HG03039 (cell line): ENCODE data around the gene ZNF765.
"Not testable (repeated sequence)": the region's sequence is repeated elsewhere in the genome, so short reads cannot be mapped to it uniquely, and the experiment has no call there.

Experiments used
- ATAC-seq: cut with Tn5 transposase; IDR thresholded peaks from one replicate; pipeline ENCODE4 v1.9.1; 2021; ENCODE audit warnings: mild to moderate bottlenecking, moderate library complexity; ENCODE audit not compliant: unreplicated experiment

ZNF765 gene

DNA sequence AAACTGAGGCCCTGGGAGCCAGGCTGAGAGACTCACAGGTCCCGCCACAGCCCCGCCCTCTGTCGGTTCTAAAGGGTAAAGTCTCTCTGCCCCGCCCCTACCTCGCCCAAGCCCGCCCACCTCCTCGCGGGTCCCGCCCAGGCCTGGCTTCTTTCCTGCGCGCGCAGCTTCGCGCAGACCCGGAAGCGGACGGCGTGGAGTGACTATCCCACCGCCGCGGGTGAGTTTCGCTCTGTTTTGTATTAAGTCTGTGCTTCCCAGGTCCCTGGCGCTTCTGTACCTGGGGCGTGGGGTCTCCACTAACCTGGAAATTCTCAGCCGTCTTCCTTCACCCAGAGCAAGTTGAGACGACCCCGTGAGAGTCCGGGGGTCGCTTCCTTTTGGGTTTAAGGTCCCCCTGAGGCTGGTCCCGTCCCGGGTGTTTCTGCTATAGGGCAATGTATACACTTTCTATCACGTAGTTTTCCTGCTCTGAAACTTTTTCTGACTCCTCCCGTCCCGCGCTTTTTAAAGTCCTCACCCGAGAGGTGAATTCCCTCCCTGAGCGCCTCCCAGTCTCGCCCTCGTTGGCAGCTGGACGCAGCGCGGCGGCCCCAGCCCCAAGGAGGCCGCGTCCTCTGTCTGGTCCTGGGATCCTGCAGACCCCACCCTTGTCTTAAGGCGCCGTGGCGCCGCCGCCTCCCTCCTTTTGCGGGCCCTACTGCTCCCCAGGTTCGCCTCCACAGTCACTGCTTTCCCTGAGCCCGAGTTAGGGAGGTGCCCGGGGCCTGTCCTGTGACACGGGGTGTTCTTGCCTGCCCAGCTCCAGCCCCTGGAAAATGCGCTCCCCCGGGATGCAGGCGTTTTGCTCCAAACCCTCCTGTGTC lies at the start of gene ZNF765:
Gene ZNF765, plus strand, starts transcription at position 176 of the 866 bp plus-strand sequence. CDS start 2,867 bp downstream, outside the sequence.
- peak; percentile 80 for ATAC-seq

DNA sequence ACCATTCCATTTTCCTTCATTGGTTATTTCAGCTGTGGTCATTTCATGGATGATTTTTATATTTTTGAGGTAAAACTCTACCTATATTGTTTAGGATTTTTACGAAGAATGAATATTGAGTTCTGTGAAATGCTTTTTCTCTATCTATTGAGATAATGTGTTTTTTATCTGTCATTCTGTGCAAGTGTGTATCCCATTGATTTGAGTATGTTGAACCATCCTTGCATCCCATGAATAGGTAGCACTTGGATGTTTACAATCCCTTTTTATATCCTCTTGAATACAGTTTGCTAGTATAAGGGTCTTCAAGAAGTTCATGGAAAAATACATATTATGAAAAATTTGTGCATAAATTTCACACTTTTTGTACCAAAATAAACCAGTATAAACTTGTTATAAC lies 39.2 kb upstream of the ZNF765 start:
- ATAC-seq: no peak

DNA sequence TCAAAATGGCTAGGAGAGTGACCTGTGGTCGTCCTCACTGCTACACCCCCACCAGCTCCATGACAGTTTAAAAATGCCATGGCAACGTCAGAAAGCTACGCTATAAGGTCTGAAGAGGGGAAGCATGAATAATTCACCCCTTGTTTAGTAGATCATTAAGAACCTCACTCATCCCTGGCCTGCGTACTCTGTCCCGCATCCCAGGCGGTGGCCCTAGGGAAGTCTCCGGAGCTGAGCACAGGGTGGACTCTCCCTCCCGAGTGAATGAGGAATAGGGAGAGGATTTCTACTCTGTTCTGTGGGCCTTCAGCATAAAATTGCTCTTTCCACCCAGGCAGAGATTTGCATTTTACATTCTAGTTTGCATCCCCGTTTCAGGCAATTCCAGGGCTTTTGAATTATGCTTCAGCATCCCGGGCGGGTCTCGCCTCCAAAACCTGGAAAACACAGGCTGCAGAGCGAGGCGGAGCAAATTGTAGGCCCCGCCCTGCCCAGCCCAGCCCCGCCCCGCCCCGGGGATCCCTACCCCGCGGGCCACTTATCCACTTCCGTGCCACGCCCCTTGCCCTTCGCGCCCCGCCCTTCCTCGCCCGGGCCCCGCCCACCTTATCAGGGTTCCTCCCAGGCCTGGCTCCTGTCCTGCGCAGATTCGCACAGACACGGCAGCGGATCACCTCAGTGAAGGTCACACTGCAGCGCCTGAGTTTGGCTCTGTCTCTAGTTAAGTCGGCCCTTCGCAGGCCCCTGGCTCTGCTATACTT lies 36.9 kb upstream of the ZNF765 start:
- ATAC-seq: no peak

DNA sequence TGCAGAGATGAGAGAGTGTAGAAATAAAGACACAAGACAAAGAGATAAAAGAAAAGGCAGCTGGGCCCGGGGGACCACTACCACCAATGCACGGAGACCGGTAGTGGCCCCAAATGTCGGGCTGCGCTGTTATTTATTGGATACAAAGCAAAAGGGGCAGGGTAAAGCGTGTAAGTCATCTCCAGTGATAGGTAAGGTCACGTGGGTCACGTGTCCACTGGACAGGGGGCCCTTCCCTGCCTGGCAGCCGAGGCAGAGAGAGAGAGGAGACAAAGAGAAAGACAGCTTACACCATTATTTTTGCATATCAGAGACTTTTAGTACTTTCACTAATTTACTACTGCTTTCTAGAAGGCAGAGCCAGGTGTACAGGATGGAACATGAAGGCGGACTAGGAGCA lies 34.9 kb upstream of the ZNF765 start:
- ATAC-seq: not testable (repeated sequence)

DNA sequence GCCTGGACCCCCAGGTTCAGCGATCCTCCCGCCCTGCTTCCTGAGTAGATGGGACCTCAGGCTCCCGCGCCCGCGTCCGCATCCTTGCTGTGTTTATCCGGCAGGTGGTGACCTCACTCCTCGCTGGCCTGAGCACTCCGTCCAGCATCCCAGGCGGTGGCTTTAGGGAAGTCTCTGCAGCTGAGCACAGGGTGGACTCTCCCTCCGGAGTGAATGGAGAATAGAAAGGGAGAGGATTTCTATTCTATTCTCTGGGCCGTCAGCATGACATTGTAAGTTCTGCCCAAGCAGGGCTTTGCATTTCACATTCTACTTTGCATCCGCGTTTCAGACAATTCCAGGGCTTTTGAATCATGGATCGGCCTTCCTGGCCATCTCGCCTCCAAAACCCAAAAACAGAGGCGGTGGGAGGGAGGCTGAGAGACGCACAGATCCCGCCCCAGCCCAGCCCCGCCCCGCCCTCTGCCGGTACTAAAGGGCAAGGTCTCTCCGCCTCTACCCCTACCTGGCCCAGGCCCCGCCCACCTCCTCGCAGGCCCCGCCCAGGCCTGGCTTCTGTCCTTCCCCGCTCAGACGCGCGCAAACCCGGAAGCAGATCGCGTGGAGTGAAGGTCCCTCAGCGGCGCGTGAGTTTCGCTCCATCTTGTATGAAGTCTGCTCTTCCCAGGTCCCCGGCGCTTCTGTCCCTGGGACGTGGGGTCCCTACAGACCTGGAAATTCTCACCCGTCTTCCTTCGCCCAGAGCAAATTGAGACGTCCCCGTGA lies 29.6 kb upstream of the ZNF765 start, which contains the start of gene ZNF525:
Gene ZNF525, plus strand, starts transcription at position 572 of the 765 bp plus-strand sequence. CDS start 6,577 bp downstream, outside the sequence.
- ATAC-seq: peak; percentile 90

DNA sequence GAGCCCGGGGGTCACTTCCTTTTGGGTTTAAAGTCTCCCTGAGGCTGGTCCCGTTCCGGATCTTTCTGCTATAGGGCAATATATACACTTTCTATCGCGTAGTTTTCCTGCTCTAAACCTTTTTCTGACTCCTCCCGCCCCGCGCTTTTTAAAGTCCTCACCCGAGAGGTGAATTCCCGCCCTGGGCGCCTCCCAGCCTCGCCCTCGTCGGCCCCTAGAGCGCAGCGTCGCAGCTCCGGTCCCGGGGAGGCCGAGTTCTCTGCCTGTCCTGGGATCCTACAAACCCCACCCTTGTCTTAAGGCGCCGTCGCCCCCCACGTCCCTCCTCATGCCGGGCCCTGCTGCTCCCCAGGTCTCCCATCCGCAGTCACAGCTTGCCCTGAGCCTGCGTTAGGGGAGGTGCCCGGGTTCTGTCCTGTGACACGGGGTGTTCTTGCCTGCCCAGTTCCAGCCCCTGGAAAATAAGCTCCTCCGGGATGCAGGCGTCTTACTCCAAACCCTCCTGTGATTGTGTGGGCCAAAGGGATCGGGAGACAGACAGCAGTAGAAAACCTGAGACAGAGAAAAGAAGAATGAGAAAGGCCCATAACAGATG lies 29.0 kb upstream of the ZNF765 start:
- peak; percentile 21 for ATAC-seq

DNA sequence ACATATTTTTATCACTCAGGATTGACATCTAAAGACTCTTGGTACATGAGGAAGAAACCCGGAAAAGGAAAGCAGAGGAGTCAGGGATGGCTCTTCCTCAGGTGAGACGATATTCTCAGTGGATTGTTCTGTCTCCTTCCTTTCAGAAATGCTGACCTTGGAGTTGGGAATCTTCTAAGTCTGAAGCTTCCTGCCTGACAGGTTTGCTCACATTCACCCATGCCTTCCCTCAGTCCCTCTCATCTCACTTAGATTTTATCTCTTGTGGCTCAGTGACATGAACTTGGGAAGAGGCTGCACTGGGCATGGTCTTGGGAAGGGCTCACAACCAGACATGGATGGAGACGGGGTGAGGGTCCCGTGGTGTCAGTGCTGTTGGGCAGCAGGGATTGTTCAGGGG lies 22.8 kb upstream of the ZNF765 start:
- no peak for ATAC-seq

DNA sequence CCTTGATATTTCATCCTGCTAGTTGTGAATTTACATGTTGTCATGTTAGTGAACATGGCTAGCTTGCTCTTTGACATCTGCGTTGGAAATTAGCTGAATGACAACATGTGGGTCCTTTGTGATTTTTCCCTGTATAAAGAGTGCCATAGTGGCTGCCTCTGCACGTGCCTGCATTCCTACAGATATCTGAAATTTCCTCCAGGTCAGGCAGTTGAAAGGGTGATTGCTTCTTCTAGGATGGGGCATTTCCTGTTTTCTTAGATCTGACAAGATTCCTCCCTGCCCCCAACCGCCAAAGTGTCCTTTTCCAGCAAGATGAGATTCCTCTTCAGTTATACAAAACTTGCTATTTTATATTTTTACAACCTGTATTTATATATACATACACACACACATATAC lies 20.7 kb upstream of the ZNF765 start:
- ATAC-seq: no peak

DNA sequence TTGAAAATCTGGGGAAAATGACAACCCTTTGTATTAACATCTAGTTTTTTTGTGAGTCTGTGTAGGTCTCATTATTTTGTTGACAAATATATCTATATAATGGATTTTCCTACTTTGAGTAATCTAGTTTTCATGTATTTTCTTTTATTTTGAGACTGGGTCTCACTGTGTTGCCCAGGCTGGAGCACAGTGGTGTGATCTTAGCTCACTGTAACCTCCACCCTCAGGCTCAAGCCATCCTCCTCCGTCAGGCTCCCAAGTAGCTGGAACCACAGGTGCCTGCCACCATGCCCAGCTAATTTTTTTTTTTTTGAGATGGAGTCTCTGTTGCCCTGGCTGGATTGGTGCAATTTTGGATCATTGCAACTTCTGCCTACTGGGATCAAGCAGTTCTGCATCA lies 20.2 kb upstream of the ZNF765 start:
- no peak for ATAC-seq

DNA sequence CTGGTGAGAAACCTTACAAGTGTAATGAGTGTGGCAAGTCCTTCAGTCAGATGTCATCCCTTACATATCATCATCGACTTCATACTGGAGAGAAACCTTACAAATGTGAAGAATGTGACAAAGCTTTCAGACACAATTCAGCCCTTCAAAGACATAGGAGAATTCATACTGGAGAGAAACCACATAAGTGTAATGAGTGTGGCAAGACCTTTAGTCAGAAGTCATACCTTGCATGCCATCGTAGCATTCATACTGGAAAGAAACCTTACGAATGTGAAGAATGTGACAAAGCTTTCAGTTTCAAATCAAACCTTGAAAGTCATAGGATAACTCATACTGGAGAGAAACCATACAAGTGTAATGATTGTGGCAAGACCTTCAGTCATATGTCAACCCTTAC lies 13.6 kb upstream of the ZNF765 start:
- ATAC-seq: no peak

DNA sequence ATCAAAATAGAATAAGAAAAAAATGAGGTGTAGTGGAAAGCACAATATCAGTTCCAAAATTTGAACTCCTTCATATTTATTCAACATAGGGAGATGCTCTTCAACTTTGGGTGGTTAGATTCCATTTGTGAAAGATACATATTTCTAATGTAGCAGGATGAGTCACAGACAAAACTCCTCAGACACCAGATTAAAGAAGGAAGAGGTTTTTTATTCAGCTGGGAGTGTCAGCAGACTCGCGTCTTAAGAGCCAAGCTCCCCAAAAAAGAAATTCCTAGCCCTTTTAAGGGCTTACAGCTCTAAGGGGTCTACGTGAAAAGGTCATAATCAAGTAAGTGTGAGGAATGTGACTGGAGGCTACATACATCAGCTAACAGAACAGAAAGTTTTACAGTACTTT lies 6.8 kb upstream of the ZNF765 start:
- no peak for ATAC-seq

DNA sequence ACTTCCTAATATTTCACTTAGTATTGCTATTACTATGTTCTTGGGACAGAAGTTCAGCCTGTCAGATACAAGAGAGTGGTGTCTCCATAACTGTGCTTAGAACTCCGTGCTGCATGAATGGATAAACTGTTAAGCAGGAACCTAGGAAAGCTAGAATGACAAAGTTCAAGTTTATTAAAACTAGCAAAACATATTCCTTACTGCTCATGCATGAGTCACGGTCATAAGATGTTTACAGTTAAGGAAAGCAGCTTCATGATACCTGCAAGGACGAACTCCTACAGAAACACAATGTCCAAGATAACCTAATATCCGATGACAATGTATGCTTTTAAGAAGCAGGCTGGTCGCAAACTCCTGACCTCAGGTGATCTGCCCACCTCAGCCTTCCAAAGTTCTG lies 6.0 kb upstream of the ZNF765 start:
- no peak for ATAC-seq

DNA sequence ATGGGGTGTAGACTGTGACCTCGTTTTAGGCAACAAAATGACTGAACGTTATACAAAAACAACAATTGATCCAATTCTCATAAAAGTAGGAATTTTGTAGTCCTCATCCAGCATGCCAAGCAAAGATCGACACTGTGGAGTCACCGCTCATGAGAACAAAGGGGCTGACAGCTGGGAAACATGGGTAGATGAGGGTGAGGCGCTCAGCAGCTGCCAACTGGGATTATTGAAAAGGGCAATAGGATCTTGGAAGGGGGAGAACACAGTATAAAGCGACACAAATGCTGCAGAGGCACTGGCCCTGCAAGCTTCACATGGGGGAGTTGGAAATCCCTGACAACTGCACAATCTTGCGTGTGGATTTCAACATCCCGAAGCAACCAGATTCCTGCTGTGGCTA lies 5.4 kb upstream of the ZNF765 start:
- ATAC-seq: no peak

DNA sequence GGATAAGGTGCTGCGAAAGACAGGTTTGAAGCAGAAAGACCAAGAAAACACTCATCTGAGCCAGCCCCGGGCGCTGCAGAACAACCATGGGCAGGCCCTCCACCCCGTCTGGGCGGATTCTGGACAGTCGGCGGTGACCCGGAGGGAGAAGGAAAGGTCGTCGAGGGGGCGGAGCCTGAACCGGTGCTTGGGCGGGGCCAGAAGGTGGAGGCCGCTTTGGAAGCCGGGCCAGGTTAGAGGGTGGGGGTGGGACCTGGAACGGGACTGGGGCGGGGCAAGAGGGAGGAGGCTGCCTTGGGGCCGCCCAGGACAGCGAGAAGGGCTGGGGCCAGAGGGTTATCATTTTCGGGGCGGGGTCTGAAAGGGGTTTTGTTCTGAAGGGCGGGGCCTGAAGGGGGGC lies 5.0 kb upstream of the ZNF765 start:
- no peak for ATAC-seq

DNA sequence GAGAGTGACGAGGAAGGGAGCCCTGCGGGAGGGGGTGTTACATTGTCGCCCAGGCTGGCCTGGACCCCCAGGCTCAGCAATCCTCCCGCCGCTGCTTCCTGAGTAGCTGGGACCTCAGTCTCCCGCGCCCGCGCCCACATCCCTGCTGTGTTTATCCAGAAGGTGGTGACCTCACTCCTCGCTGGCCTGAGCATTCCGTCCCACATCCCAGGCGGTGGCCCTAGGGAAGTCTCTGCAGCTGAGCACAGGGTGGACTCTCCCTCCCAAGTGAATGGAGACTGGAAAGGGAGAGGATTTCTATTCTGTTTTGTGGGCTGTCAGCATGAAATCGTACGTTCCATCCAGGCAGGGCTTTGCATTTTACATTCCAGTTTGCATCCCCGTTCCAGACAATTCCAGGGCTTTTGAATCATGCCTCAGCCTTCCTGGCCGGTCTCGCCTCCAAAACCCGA lies 401 bp upstream of the ZNF765 start:
- no peak for ATAC-seq

DNA sequence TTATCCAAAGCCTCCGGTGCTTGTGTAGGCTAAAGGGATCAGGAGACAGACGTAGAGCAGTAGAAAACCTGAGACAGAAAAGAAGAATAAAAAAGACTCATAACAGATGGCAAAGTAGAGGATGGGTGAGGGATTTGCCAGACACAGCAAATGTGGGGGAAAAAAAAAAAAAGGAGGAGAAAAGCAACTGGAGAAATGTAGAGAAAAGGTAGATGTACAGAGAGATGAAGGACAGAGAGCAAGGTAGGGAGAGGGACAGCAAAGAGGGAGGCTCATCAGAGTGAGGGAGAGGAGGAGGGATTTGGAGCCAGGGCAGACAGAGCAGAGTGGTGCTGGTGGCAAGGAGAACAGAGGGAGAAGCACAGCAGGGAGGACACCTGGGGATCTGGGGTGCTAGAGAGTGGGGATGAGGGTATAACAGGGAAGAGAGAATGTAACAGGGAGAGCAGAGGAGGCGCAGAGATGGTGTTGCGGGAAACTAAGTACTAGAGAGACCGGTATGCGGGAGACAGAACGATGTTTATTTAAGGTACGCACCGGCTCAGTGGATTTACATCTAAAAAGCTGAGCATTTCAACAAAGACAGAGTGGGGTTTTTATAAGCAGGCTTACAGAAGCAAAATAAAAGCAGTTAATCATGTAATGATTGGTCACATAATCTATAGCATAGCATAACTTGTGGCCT lies 1.0 kb downstream of the ZNF765 start:
- ATAC-seq: not testable (repeated sequence)

DNA sequence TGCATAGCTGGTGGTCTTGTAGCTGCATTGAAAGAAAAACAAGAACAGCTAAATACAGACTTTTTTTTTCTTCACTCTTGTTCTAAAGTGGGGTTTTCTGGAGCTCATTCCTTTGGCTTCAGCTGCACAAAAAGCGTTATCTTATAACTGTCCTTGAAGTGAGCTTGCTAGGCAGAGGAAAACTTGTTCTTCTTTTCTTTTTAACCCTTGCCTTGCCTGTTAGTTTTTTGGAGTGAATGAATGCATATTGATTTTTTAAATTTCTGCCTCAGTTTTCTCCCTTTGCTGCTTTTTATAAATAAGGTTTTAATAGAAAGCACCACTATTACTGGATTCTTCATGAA lies 1.5 kb downstream of the ZNF765 start:
- no peak for ATAC-seq

DNA sequence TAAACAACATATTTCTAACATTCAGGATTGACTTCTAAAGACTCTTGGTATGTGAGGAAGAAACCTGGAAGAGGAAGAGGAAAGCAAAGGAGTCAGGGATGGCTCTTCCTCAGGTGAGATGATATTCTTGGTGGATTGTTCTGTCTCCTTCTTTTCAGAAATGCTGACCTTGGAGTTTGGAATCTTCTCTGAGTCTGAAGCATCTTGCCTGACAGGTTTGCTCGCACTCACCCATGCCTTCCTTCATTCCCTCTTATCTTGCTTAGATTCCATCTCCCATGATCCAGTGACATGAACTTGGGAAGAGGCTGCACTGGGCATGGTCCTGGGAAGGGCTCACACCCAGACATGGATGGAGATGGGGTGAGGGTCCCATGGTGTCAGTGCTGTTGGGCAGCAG lies 3.0 kb downstream of the ZNF765 start:
- not testable (repeated sequence) for ATAC-seq

DNA sequence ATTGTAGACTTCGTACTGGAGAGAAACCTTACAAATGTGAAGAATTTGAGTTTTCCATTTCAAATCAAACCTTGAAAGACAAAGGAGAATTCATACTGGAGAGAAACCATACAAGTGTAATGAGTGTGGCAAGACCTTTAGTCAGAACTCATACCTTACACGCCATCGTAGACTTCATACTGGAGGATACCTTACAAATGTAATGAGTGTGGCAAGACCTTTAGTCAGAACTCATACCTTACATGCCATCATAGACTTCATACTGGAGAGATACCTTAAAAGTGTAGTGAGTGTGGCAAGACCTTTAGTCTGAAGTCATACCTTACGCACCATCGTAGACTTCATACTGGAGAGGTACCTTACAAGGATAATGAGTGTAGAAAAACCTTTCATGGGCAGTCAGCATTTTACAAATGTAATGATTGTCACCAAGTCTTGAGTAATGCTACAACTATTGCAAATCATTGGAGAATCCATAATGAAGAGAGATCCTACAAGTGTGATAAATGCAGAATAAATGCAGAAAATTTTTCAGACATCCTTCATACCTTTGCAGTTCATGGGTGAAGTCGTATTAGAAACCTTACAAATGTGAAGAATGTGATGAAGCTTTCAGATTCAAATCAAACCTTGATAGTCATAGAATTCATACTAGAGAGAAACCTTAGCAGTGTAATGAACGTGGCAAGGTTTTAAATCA lies 14.7 kb downstream of the ZNF765 start:
- ATAC-seq: no peak
